ENCODE data around the gene KSR1. TPM values are rescaled to one million over a fixed set of nuclear protein-coding genes. Genes with fewer than 3 reads are reported as not detected.
A peak's percentile ranks its signal among the peaks of the same experiment; 100 is the strongest.

Gene KSR1
- total and polyA plus RNA-seq, 8 donors: 2.7 to 32.1 (median 13.6) TPM

DNA sequence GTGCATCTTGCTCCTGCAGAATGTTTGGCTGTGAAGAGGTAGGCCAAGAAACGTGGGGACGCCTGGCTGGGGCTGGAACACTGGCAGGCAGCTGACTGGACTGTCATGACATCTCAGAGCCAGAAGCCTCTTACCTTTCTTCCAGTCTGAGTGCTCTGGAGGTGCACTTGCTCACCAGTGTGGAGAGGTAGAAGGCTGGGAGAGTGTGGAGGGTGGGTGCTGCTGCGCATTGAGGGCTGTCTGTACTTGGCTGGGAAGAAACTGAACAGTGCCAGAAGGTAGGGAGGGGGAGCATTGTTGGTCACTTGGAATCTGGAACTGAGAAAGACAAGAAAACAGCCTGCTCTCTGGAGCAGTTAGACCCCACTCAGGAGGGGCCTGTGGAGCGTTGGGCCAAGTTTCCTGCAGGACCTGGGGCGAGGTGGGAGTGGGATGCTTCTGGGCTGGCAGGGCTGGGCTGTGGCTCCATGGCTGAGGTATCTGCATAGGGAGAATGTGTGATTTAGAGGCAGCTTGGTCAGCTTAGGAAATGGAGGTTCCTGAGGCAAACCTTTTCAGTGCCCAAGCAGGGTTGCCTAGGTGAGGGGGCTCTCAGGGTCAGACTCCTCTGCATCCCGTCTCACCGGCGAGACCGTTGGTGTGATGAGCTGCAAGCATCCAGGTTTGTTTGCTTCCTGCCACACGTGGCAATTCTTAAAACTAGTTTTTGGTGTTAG, 55.1 kb downstream of the KSR1 start:
- TF ChIP-seq POLR2A (IDR thresholded peaks at IDR 0.05) (no peak), EP300 (IDR thresholded peaks at IDR 0.05) (no peak), CTCF (IDR thresholded peaks at IDR 0.05) (no peak), POLR2AphosphoS5 (IDR thresholded peaks at IDR 0.05) (no peak)
- 79 to 86% (median 83%) methylated on average over 10 of the region's 10 CpGs for WGBS, 5 donors

DNA sequence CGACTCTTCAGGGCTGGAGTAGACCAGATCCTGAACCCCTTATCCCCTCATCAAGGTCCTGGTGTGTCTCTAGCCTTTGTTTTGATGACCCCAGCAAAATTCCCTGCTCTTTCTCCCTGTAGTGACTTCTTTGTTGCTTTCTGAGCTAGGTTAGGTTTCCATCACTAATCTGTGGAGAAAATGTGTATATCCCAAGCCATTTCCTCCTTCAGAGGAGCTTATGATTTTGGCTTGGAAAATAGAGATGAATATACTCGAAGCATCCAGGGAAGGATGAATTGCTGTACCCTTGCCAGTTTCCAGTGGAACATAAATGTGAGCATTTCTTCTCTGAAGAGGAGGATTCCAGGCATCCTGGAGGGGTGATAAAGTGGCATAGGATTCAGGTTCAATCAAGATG, 55.8 kb downstream of the KSR1 start:
- Histone ChIP-seq H3K4me1 (peaks cover 0 to 44% (median 19%) of the 10 kb centered on the region in 4 donors), H3K4me3 (no peak overlapping the region), H3K36me3 (no peaks in the 10 kb centered on the region), H3K27ac (peak overlapping the region in 1 of 5 donors; percentile 11), H3K9me3 (no peaks in the 10 kb centered on the region), H3K27me3 (no peaks in the 10 kb centered on the region)
- DNase-seq: no peak
- intact Hi-C loops (cut with DNase I; ENCODE audit: low total_unique reads): no loop called here
- WGBS, 5 donors: 65 to 73% (median 68%) methylated on average over 2 of the region's 2 CpGs
- no peak for TF ChIP-seq POLR2A (IDR thresholded peaks at IDR 0.05)
- TF ChIP-seq CTCF (IDR thresholded peaks at IDR 0.05): no peak
- no peak for TF ChIP-seq POLR2AphosphoS5 (IDR thresholded peaks at IDR 0.05)
- no peak for TF ChIP-seq EP300 (IDR thresholded peaks at IDR 0.05)

More for the DNA sequence above, 55.1 kb downstream of the KSR1 start:
- H3K4me1 ChIP-seq: peaks cover 0 to 44% (median 19%) of the 10 kb centered on the region in 4 donors
- intact Hi-C loops (cut with DNase I; ENCODE audit: low total_unique reads): no loop called here
- H3K4me3 ChIP-seq: no peak overlapping the region
- DNase-seq: no peak
- no peak overlapping the region for H3K27ac ChIP-seq
- H3K27me3 ChIP-seq: no peaks in the 10 kb centered on the region
- H3K9me3 ChIP-seq: no peaks in the 10 kb centered on the region
- H3K36me3 ChIP-seq: no peaks in the 10 kb centered on the region

- H3K9me3 ChIP-seq: no peaks in the 10 kb centered on the region
- H3K36me3 ChIP-seq: no peaks in the 10 kb centered on the region
- intact Hi-C loops (cut with DNase I; ENCODE audit: low total_unique reads): no loop called here
- peaks cover 0 to 44% (median 19%) of the 10 kb centered on the region in 4 donors for H3K4me1 ChIP-seq
- TF ChIP-seq POLR2AphosphoS5 (IDR thresholded peaks at IDR 0.05): no peak
- no peaks in the 10 kb centered on the region for H3K27me3 ChIP-seq
- DNase-seq: no peak
- H3K27ac ChIP-seq: peak overlapping the region in 1 of 5 donors; percentile 11
- WGBS, 5 donors: 54 to 69% (median 57%) methylated on average over 15 of the region's 15 CpGs
- H3K4me3 ChIP-seq: no peak overlapping the region
These were observed 56.5 kb downstream of the KSR1 start for GRCh38 chr17:27512511-27513346.

DNA sequence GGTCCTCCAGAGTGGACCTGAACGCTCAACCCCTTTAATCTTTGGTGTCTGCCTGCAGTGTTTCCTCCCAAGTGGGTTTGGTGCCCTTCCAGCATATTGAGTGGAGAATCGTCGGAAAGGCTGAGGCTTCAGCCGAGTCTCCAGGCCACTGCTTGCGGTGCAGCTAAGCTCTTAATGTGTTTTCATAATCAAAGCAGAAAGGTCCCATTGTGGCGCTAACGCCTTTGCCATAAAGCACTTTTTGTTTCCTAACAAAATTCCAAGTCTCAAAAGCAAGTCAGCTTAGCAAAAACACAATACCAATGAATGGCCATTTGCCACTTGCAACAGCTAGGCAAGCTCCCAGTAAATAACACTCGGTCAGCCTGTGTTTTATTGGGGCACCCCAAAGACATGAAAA, 57.6 kb downstream of the KSR1 start:
- Histone ChIP-seq H3K36me3 (no peaks in the 10 kb centered on the region), H3K27me3 (no peaks in the 10 kb centered on the region), H3K27ac (no peak overlapping the region), H3K9me3 (no peaks in the 10 kb centered on the region), H3K4me1 (peaks cover 0 to 52% (median 20%) of the 10 kb centered on the region in 4 donors), H3K4me3 (no peak overlapping the region)
- intact Hi-C loops (cut with DNase I; ENCODE audit: low total_unique reads): no loop called here
- WGBS, 5 donors: 77 to 90% (median 86%) methylated on average over 8 of the region's 8 CpGs
- TF ChIP-seq EP300 (IDR thresholded peaks at IDR 0.05): no peak
- no peak for TF ChIP-seq CTCF (IDR thresholded peaks at IDR 0.05)
- no peak for TF ChIP-seq POLR2AphosphoS5 (IDR thresholded peaks at IDR 0.05)
- TF ChIP-seq POLR2A (IDR thresholded peaks at IDR 0.05): no peak
- no peak for DNase-seq
